DND-41 (cell line): ENCODE results near the gene FBXL22.

Experiments used
- ATAC-seq: fragments of 200-7000 bp; cut with Tn5 transposase; 3 replicates; pipeline ENCODE4 v1.9.1; 2021; ENCODE audit warnings: low read depth; ENCODE audit not compliant: insufficient read depth
- DNase-seq: peaks from one replicate; pipeline ENCODE4 v3.0.0-alpha.2; 2020
- H2AFZ ChIP-seq: 2 replicates; pipeline ENCODE4 v1.6.0; 2012; ENCODE audit warnings: low read depth, low read length
- H3K27ac ChIP-seq: 2 replicates; pipeline ENCODE4 v1.5.1; 2012; ENCODE audit warnings: low read length, inconsistent platforms
- H3K27me3 ChIP-seq: fragments of 200-600 bp; sonication (generic); 2 replicates; pipeline ENCODE4 v1.6.0; 2012; ENCODE audit warnings: low read length, mild to moderate bottlenecking, inconsistent platforms; ENCODE audit not compliant: insufficient read depth, poor library complexity
- H3K36me3 ChIP-seq: 2 replicates; pipeline ENCODE4 v1.5.1; 2012; ENCODE audit warnings: low read length, inconsistent platforms; ENCODE audit not compliant: insufficient read depth
- H3K4me1 ChIP-seq: 2 replicates; pipeline ENCODE4 v1.5.1; 2012; ENCODE audit warnings: mild to moderate bottlenecking, low read length; ENCODE audit not compliant: insufficient read depth
- H3K4me2 ChIP-seq: 2 replicates; pipeline ENCODE4 v1.6.0; 2012; ENCODE audit warnings: mild to moderate bottlenecking, moderate library complexity, low read length, inconsistent platforms; ENCODE audit not compliant: insufficient read depth
- H3K4me3 ChIP-seq, 2 experiments: fragments of 200-600 bp in 1 of 2; shearing (Covaris generic) in 1 of 2; 2 replicates each; pipeline ENCODE4 v1.5.1; 2012 to 2016; ENCODE audit warnings: inconsistent platforms in 2 of 2, low read length in 2 of 2, mild to moderate bottlenecking in 2 of 2, low read depth in 1 of 2, moderate library complexity in 1 of 2
- H3K79me2 ChIP-seq: 2 replicates; pipeline ENCODE4 v1.6.0; 2012; ENCODE audit warnings: low read length, inconsistent platforms; ENCODE audit not compliant: insufficient read depth
- H3K9ac ChIP-seq: 2 replicates; pipeline ENCODE4 v1.6.0; 2012; ENCODE audit warnings: low read depth, mild to moderate bottlenecking, inconsistent platforms, low read length, moderate library complexity
- H3K9me3 ChIP-seq: 2 replicates; pipeline ENCODE4 v1.5.1; 2012; ENCODE audit warnings: low read length, moderate library complexity, mild to moderate bottlenecking, inconsistent platforms; ENCODE audit not compliant: insufficient read depth, severe bottlenecking
- H4K20me1 ChIP-seq: 2 replicates; pipeline ENCODE4 v1.6.0; 2012; ENCODE audit warnings: low read length; ENCODE audit not compliant: insufficient read depth
- CTCF ChIP-seq: IDR thresholded peaks from 2 replicates; pipeline ENCODE4 v1.5.1; 2012; ENCODE audit warnings: borderline replicate concordance, low read length, moderate library complexity, mild to moderate bottlenecking; ENCODE audit not compliant: poor library complexity, severe bottlenecking; ENCODE audit errors: extremely low read depth
- EZH2 ChIP-seq: IDR thresholded peaks from 3 replicates; pipeline ENCODE4 v1.6.1; 2012; ENCODE audit warnings: borderline replicate concordance, low read depth, mild to moderate bottlenecking, moderate library complexity, low read length, inconsistent platforms; ENCODE audit not compliant: severe bottlenecking

The FBXL22 gene

GRCh38 chr15:63588826-63589225 lies 8.4 kb upstream of the FBXL22 start:
- H2AFZ ChIP-seq = no peak overlapping the region
- H3K79me2 ChIP-seq = no peaks in the 10 kb centered on the region
- H3K9me3 ChIP-seq = no peaks in the 10 kb centered on the region
- no peak overlapping the region for H3K9ac ChIP-seq
- peaks cover 45% of the 10 kb centered on the region for H3K36me3 ChIP-seq
- H3K4me1 ChIP-seq = no peaks in the 10 kb centered on the region
- H3K27me3 ChIP-seq = no peaks in the 10 kb centered on the region
- H3K4me2 ChIP-seq = no peak overlapping the region
- ATAC-seq (no peak), DNase-seq (no peak)
- no peaks in the 10 kb centered on the region for H4K20me1 ChIP-seq
- no peak overlapping the region for H3K4me3 ChIP-seq
- TF ChIP-seq CTCF = no peak
- no peak for TF ChIP-seq EZH2
- H3K27ac ChIP-seq = no peak overlapping the region

GRCh38 chr15:63593705-63594671 lies 3.2 kb upstream of the FBXL22 start:
- no peak overlapping the region for H3K4me2 ChIP-seq
- no peak overlapping the region for H3K27ac ChIP-seq
- peaks cover 41% of the 10 kb centered on the region for H3K36me3 ChIP-seq
- no peaks in the 10 kb centered on the region for H3K9me3 ChIP-seq
- H4K20me1 ChIP-seq = no peaks in the 10 kb centered on the region
- no peak for TF ChIP-seq EZH2
- no peak for TF ChIP-seq CTCF
- no peak overlapping the region for H2AFZ ChIP-seq
- no peaks in the 10 kb centered on the region for H3K27me3 ChIP-seq
- no peak overlapping the region for H3K4me3 ChIP-seq
- DNase-seq (no peak), ATAC-seq (peak; percentile 29; the same call in 1 of the 3 replicates)
- H3K4me1 ChIP-seq = no peaks in the 10 kb centered on the region
- H3K9ac ChIP-seq = no peak overlapping the region
- H3K79me2 ChIP-seq = no peaks in the 10 kb centered on the region

- Histone ChIP-seq H3K4me2 (no peak overlapping the region), H3K36me3 (peaks cover 30% of the 10 kb centered on the region), H3K79me2 (no peaks in the 10 kb centered on the region), H3K9me3 (no peaks in the 10 kb centered on the region), H3K4me1 (peaks cover 1% of the 10 kb centered on the region), H3K27me3 (no peaks in the 10 kb centered on the region), H2AFZ (no peak overlapping the region), H4K20me1 (no peaks in the 10 kb centered on the region), H3K4me3 (no peak overlapping the region), H3K9ac (no peak overlapping the region), H3K27ac (no peak overlapping the region)
- ATAC-seq (no peak), DNase-seq (no peak)
- TF ChIP-seq CTCF (no peak), EZH2 (no peak)
Observed at GRCh38 chr15:63595065-63595464, 2.1 kb upstream of the FBXL22 start.

- H2AFZ ChIP-seq = no peak overlapping the region
- no peaks in the 10 kb centered on the region for H3K9me3 ChIP-seq
- peaks cover 7% of the 10 kb centered on the region for H3K4me1 ChIP-seq
- no peak overlapping the region for H3K4me3 ChIP-seq
- no peak for TF ChIP-seq EZH2
- no peak for TF ChIP-seq CTCF
- ATAC-seq (no peak), DNase-seq (no peak)
- H3K27ac ChIP-seq = no peak overlapping the region
- H3K4me2 ChIP-seq = no peak overlapping the region
- no peaks in the 10 kb centered on the region for H4K20me1 ChIP-seq
- no peaks in the 10 kb centered on the region for H3K79me2 ChIP-seq
- H3K27me3 ChIP-seq = no peaks in the 10 kb centered on the region
- no peak overlapping the region for H3K9ac ChIP-seq
- H3K36me3 ChIP-seq = peaks cover 24% of the 10 kb centered on the region
Observed at GRCh38 chr15:63595688-63596087, 1.5 kb upstream of the FBXL22 start.
